ENCODE measurements around the gene NKX1-2. TPM values are rescaled to one million over a fixed set of nuclear protein-coding genes. Genes with fewer than 3 reads are reported as not detected.
"Not testable (repeated sequence)": the region's sequence is repeated elsewhere in the genome, so short reads cannot be mapped to it uniquely, and the experiment has no call there.

NKX1-2 gene
- total RNA-seq, 1 donor from 2014 or later, result not detected

DNA sequence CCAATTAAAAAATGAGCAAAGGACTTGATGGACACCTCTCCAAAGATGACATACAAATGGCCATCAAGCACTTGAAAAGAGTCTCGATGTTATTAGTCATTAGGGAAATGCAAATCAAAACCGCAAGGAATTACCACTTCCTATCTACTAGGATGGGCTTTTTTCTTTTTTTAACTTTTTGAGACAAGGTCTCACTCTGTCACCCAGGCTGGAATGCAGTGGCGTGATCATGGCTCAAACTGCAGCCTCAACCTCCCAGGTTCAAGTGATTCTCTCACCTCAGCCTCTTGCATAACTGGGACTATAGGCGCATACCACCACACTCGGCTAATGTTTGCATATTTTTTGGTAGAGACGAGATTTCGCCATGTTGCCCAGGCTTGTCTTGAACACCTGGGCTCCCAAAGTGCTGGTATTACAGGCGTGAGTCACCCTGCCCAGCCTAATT lies 13.6 kb downstream of the NKX1-2 start:
- Histone ChIP-seq H3K4me3 (no peak overlapping the region), H3K27ac (no peak overlapping the region), H3K9me3 (no peaks in the 10 kb centered on the region), H3K27me3 (no peaks in the 10 kb centered on the region), H3K36me3 (no peaks in the 10 kb centered on the region), H3K4me1 (no peaks in the 10 kb centered on the region)
- no peak for DNase-seq (ENCODE audit: low spot score in 2 of 2)
- no peak for TF ChIP-seq CTCF (IDR thresholded peaks at IDR 0.05)
- intact Hi-C loops (cut with DNase I), result no loop called here

- intact Hi-C loops (cut with DNase I); H3K36me3 ChIP-seq; H3K4me1 ChIP-seq: not testable (repeated sequence)
These were observed 14.2 kb downstream of the NKX1-2 start for GRCh38 chr10:124435683-124436082.

DNA sequence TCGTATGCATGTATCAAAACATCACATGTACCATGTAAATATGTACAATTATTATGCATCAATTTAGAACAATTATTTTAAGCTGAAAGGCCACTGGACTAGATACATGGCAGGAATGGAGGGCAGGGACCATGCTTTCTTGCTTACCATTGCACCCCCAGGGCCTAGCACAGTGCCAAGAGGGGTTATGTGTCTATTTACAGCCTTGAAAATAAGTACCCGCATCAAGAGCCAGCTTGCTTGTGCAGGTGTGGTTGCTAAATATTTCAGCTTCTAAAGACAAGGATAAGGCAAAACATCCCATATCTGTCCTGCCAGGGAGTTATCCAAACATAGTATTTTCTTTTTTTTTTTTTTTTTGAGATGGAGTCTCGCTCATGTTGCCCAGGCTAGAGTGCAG lies 16.4 kb downstream of the NKX1-2 start:
- intact Hi-C loops (cut with DNase I), result no loop called here
- H3K27me3 ChIP-seq, result no peaks in the 10 kb centered on the region
- no peak overlapping the region for H3K27ac ChIP-seq
- no peak for TF ChIP-seq CTCF (IDR thresholded peaks at IDR 0.05)
- DNase-seq (ENCODE audit: low spot score in 2 of 2), result no peak
- H3K4me3 ChIP-seq, result no peak overlapping the region
- no peaks in the 10 kb centered on the region for H3K4me1 ChIP-seq
- H3K36me3 ChIP-seq, result no peaks in the 10 kb centered on the region
- no peaks in the 10 kb centered on the region for H3K9me3 ChIP-seq

More at GRCh38 chr10:124435683-124436082, 14.2 kb downstream of the NKX1-2 start:
- DNase-seq (ENCODE audit: low spot score in 2 of 2); H3K27ac ChIP-seq; H3K27me3 ChIP-seq; H3K9me3 ChIP-seq; H3K4me3 ChIP-seq: not testable (repeated sequence)

- no peak for TF ChIP-seq CTCF (IDR thresholded peaks at IDR 0.05)
- Histone ChIP-seq H3K4me3 (no peak overlapping the region), H3K36me3 (no peaks in the 10 kb centered on the region), H3K4me1 (no peaks in the 10 kb centered on the region), H3K27ac (no peak overlapping the region), H3K27me3 (no peaks in the 10 kb centered on the region), H3K9me3 (no peaks in the 10 kb centered on the region)
- intact Hi-C loops (cut with DNase I), result no loop called here
- DNase-seq (ENCODE audit: low spot score in 2 of 2), result no peak
These were observed 19.8 kb downstream of the NKX1-2 start for GRCh38 chr10:124430077-124430476.

DNA sequence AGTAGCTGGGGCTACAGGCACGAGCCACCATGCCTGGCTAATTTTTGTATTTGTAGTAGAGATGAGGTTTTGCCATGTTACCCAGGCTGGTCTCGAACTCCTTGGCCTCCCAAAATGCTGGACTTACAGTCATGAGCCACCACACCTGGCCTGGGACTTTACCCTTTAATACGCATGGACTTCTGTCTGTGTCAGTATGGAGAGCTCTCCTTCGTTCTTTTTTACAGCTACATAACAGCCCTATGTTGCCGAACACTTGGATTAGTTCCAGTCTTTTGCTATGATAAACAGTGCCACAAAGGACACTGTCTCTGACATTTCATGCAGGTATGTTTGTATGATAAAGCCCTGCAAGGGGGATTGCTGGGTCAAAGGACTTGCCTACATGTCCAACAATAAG lies 20.3 kb downstream of the NKX1-2 start:
- Histone ChIP-seq H3K4me1 (no peaks in the 10 kb centered on the region), H3K4me3 (no peak overlapping the region), H3K9me3 (no peaks in the 10 kb centered on the region), H3K27ac (no peak overlapping the region), H3K27me3 (no peaks in the 10 kb centered on the region), H3K36me3 (no peaks in the 10 kb centered on the region)
- no peak for TF ChIP-seq CTCF (IDR thresholded peaks at IDR 0.05)
- DNase-seq (ENCODE audit: low spot score in 2 of 2), result no peak
- intact Hi-C loops (cut with DNase I), result no loop called here

DNA sequence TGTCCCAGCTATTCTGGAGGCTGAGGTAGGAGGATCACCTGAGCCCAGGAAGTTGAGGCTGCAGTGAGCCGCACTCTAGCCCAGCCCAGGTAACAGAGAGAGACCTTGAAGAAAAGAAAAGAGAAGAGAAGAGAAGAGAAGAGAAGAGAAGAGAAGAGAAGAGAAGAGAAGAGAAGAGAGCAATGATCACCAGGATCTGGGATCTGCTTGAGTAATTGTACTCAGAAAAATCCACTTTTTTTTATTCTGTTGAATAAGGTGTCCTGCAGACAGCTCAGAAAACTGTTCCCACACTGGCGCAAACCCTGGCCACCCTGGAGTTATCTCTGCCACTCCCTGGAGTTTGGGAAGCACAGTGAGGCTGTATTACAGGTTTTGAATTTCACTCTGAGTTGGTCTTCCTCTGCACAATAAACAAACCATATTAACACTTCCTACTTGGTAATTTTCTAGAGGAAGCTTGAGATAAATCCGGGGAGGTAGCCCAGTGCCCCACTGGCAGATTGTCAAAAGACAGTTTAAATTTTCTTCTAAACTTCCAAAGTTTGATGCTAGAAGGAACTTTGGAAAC lies 21.5 kb downstream of the NKX1-2 start:
- Histone ChIP-seq H3K36me3 (no peaks in the 10 kb centered on the region), H3K9me3 (no peaks in the 10 kb centered on the region), H3K27me3 (no peaks in the 10 kb centered on the region), H3K27ac (no peak overlapping the region), H3K4me1 (no peaks in the 10 kb centered on the region), H3K4me3 (no peak overlapping the region)
- intact Hi-C loops (cut with DNase I), result no loop called here
- TF ChIP-seq CTCF (IDR thresholded peaks at IDR 0.05), result no peak
- DNase-seq (ENCODE audit: low spot score in 2 of 2), result no peak

Data from ascending aorta (tissue), 2 donors.